Stimulated activated CD4-positive, alpha-beta T cell treated with anti-CD3 and anti-CD28 coated beads, Interleukin-4, amount 100 ng/mL, for 48 hours (primary cell): Measurements from ENCODE around the gene ACSM3.
"Not testable (repeated sequence)": the region's sequence is repeated elsewhere in the genome, so short reads cannot be mapped to it uniquely, and the experiment has no call there.

Experiments used
- DNase-seq, 2 donors: peaks; one replicate each; pipeline ENCODE4 v3.0.0-alpha.2; 2020; ENCODE audit warnings: low read depth in 2 of 2

Gene ACSM3

DNA sequence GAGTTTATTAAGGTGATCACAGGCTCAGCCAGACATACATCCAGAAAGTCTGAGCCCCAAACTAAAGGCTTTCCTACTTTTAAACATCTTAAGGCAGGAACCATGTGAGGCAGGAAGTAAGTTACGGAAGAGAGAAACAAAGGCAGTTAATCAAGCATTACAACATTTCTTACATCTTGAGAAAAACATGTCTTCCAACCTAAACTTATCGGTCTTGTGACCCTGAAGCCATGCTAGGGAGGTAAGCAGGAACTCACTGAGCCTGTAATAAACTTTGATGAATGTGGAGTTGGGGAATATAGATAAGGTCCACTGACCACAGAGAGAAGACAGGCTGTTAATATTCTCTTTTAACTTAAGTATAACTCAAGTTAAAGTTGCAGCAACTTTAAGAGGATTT lies 3.5 kb upstream of the ACSM3 start:
- no peak for DNase-seq

DNA sequence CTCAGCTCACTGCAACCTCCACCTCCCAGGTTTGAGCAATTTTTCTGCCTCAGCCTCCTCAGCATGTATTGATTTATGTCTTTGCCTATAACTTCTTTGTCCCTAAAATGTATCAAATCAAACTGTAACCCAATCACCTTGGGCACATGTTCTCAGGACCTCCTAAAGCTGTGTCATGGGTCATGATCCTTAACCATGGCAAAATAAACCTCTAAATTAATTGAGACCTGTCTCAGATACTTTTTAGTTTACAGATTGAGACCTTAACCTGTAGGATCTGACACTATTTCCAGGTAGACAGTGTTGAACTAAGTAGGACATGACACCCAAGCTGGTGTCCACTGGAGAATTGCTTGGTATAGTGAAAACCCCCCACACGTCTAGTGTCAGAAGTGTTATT lies 2.6 kb upstream of the ACSM3 start:
- no peak for DNase-seq

DNA sequence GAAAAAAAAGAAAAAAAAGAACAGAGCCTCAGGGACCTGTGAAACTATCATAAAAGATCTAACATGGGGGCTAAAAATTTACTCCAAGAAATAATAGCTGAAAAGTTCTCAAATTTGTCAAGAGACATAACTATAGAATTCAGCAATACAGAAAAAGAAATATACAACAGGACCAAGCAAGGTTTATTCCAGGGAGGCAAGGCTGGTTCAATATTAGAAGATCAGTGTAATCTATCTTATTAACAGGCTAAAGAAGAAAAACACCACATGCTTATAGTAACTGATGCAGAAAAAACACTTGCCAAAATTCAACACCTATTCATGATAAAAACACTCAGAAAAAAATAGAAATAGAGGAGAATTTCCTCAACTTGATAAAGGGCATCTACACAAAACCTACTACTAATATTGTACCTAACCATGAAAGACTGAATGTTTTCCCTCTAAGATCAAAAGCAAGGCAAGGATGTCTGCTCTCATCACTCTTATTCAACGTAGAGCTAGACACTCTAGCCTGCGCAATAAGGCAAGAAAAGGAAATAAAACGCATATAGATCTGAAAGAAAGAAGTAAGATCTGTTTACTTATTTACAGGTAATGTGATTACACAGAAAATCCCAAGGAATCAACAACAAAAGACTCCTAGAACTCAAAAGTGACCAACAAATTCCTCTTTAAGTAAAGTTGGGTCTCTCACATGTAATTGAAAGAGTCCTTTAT lies 1.2 kb upstream of the ACSM3 start:
- no peak for DNase-seq

DNA sequence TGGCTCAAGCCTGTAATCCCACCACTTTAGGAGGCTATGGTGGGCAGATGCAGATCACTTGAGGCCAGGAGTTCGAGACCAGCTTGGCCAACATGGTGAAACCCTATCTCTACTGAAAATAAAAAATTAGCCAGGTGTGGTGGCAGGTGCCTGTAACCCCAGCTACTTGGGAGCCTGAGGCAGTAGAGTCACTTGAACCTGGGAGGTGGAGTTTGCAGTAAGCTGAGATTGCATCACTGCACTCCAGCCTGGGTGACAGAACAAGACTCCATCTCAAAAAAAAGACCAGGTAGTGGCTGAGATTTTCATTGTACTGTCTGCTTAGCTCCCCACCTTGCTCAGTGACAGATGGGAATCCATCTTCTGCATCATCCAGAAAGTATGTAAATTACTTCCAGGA lies 634 bp downstream of the ACSM3 start:
- DNase-seq, result not testable (repeated sequence)

DNA sequence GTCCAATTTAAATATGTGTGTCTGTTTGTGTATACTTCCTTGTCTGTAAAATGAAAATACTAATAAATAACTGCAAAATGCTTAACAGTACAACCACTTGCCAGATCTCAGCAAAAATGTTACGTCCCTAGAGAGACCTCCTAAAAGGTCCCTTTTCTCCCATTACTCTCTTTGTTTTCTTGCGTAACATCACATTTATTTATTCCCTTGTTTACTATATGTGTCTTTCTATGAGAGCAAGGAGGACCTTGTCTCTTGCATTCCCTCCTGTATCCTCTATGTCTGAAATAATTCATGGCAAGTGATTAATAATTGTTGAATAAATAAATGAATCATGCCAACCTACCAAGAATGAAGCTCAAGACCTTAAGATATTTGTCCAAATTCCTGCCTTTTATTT lies 1.9 kb downstream of the ACSM3 start:
- DNase-seq, result no peak

DNA sequence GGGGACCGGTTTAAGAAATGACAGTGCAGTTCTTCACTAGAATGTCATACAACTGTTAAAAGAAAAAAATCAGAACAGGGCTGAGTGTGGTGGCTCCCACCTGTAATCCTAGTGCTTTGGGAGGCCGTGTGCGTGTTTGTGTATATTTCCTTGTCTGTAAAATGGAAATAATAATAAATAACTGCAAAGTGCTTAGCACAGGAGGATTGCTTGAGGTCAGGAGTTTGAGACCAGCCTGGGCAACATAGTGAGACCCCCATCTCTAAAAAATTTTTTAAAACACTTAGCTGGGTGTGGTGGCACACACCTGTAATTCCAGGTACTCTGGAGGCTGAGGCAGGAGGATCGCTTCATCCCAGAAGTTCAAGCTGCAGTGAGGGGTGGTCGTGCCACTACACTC lies 2.5 kb downstream of the ACSM3 start:
- no peak for DNase-seq

DNA sequence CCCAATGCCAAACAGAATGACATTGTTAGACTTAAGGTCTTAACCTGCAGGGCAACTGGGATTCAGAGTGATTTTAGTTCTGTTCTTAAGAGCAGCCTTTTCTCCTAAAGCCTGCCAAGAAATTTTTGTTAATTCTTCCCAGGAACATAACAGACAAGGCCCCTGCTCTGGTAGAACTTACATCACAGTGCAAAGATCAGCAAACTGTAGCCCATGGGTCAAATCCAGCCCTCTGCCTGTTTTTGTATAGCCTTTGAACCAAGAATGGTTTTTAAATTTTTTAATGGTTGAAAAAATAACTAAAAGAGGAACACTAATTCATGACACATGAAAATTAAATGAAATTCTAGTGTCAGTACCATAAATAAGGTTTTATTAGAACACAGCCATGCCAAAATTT lies 3.8 kb downstream of the ACSM3 start:
- no peak for DNase-seq

DNA sequence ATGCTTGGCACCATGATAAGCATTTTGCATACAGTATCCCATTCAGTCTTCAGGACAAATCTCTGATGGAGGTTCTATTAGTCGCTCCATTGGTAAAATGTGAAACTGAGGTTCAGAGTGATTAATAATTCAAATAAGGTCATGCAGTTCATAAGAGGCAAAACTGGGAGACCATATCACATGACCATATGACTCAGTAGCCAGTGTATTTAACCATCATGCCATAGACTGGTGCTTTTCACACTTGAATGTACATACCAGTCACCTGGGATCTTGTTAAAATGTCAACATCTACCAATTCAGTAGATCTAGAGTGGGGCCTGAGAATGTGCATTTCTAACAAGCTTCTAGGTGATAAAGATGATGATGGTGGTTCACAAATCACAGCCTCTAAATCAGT lies 4.3 kb downstream of the ACSM3 start:
- DNase-seq, result no peak

DNA sequence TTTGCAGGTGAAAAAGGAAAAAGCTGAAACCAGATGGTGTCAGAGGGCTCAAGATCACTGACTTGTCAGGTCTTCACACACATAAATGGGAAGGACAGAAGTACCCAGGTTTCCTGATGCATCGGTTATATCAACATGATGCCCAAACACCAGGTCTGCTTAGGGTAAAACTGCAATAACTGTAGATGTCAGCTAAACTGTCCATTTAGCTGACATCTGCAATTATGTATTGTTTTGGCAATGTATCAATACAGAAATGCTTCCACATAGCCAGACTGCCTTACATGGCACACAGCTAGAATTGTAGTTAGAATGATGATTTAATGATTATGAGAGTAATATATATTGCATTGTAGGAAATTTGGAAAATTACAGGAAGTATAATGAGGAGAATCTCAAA lies 5.0 kb downstream of the ACSM3 start:
- DNase-seq, result no peak

DNA sequence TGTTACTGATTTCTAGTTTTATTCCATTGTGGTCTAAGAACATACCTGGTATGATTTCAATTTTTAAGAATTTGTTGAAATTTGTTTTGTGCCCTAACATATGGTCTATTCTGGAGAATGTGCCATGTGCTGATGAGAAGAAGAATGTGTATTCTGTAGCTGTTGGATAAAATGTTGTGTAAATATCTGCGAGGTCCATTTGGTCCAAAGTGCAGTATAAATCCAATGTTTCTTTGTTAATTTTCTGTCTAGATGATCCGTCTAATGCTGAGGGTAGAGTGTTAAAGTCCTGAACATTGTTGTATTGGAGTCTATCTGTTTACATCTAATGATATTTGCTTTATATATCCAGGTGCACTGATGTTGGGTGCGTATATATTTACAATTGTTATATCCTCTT lies 9.9 kb downstream of the ACSM3 start:
- no peak for DNase-seq

DNA sequence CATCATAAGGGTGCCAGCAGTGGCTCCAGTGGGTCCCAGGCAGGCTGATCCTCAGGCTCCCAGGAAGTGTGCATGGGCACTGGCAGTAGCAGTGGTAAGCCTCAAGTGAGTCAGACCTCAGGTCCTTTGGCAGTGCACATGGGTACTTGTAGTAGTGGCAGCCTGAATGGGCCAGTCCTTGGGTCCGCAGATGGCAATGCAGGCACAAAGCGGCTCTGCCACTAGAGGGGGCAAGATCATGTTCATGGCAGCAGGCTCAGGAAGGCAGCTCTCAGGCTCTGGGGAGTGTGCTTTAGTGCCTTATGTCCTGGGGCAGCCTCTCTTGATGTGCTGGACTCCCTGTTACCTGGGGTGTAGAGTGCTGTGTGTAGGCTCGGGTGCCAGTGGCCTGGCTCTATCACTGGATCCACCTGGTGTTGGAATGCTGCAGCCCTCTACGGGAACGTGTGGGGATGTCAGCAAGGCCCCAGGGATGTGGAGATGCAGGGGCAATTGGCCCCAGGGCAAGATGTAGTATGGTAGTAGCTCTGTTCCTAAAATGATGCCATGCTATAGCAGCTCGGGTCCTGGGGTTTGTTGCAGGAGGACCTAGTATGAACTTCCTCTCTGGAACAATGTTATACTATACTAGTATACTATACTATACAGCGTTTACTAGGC lies 11.0 kb downstream of the ACSM3 start:
- DNase-seq, result peak; percentile 59 to 60

DNA sequence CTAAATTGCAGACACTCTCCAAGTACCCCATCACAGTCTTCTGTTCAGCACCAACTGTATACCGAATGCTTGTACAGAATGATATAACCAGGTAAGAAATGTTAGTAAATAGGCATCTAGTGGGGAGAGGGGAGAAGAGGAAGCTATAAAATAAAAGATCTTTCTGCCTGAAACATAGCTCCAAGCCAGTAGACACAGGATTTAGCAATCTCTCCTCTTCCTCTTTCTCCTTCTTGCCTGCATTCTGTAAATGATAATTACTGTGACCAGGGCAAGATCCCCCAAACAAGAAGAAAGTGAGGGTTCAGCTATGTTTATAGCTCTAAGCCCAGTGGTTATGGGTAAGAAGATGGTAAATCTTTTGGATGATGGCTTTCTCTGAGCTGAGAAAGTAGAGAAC lies 17.9 kb downstream of the ACSM3 start:
- DNase-seq, result no peak

DNA sequence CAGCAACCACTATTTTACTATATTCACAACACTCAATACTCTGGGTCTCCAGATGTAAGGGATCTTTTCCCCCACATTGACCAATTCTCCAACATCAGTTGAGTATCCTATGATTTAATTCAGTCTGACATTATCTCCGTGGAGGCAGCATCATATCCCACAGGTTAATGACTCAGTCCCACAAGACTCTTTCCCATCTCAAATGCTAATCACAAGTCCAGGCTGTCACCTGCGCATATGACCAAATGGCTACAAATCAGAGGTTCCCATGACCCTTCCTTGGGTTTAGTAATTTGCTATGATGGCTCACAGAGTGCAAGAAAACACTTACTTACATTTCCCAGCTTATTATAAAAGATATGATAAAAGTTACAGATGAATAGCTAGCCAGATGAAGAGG lies 18.7 kb downstream of the ACSM3 start:
- DNase-seq, result no peak

DNA sequence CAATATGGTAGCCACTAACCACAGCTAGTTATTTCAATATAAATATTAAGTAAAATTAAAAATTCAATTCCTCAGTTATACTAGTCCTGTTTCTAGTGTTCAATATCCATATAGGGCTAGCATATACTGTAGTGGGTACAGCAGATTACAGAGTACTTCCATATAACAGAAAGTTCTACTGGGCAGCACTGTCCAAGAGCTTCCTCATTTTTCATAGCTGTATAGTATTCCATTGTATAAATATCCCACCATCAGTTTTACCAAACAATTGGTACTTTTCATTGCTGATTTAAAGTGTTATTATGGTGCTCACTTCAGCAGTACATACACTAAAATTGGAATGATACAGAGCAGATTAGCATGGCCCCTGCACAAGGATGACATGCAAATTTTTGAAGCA lies 20.4 kb downstream of the ACSM3 start:
- no peak for DNase-seq

DNA sequence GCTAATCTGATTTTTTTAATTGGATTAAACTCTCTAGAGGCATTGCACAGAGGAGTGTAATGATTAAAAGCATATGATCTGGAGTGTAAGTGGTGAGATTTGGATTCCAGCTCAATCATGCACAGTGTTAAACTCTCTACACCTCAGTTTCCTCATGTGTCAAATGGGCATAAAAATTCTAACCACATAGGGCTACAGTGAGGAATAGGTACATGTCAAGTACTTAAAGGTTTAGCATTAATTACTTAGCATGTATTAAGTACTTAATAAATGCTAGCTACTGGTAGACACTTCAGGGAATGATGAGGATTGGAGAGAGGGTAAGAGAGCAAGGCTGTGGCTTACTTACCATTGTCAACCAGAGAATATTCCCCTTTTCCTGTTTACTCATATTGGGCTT lies 25.3 kb downstream of the ACSM3 start:
- no peak for DNase-seq

DNA sequence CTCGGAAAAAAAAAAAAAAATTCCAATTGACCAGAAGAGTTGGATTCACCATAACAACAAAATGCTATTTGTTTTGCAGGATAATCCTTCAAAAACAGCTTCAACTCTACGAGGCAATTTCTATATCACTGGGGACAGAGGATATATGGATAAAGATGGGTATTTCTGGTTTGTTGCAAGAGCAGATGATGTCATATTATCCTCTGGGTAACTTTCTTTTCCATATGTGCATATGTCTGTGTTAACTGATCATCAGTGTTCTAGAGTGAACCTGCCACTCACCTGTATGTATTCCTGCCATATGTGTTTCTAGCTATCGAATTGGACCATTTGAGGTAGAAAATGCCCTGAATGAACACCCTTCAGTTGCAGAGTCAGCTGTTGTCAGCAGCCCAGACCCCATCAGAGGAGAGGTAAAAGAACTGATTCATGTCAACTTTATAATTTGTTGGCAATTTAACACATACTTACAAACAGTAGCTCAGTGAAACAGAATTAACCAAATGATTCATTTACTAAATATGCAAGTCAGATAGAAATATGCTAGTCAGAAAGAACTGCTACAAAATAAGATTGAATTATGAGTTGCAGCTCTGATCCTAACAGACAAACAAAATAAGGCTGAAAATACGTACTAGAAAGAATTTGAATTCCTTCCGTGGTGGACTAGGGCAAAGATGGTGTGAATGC lies 28.3 kb downstream of the ACSM3 start:
- no peak for DNase-seq

DNA sequence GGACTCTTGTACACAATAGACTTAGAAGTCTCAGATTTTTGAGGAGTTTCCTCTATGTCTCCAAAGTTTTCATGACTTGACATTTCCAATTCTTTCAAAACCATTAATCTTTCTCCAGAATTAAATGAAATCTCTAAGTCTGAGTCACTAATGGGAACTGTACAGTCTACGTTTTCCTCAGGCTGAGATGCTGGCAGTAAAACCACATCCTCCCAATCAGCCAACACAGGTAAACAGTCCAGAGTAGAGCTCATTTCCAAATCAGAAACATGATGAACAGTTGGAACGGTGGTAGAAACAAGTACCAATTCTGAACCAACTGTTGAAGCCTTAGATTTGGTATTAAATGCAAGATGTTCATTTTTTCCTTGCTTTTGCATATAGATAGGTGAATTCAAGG lies 34.5 kb downstream of the ACSM3 start:
- no peak for DNase-seq

DNA sequence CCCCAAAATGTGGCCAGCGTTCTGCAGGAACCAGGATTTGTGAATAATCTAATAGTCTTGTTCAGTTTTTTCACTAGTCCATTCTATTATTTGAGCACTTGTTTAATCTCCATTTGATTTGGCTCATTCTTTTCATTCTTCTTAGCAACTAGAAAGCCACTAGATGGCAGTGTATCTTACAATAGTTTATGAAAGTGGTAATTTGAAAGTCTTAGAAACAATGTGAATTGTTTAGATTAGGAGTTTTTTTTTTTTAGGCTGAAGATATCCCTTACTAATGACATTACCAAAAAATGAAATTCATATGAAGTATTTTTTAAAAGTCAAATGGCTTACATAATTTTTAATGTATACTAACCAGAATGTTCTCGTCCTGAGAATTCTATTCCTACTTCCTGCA lies 35.8 kb downstream of the ACSM3 start:
- DNase-seq, result no peak

DNA sequence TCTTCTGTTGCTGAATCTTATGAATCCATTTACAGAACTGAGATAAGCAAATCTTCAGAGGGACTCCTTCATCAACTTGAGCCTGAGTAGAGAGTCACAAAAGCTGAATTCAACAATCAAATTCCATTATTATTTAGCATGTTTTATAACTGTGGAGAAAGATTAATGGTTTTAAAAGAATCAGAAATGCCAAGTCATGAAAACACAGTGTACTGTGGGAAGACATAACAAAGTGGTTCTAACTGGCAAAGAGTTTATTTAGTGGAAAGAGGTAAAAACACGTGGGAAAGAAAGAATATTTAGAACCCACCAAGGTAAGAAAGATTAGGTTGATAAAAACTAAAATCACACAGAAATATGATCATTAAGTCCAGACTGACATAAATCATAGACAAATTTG lies 37.5 kb downstream of the ACSM3 start:
- no peak for DNase-seq

DNA sequence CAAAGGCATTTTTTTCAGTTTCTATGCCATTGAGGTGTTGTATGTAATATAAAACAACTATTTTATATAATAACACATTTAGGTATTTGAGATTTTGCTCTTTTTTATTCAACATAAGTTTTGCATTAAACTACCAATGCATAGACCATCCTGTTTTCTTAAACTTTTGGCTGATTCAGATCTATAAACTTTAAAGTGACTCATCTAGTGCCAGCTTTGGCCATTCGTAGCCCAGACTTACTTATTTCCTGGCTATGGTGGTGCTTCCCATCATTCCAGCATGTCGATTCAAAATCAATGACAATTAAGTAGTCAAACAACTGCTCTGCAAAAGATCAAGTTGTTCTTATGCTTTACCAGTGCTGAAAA lies 39.4 kb downstream of the ACSM3 start:
- DNase-seq, result no peak

DNA sequence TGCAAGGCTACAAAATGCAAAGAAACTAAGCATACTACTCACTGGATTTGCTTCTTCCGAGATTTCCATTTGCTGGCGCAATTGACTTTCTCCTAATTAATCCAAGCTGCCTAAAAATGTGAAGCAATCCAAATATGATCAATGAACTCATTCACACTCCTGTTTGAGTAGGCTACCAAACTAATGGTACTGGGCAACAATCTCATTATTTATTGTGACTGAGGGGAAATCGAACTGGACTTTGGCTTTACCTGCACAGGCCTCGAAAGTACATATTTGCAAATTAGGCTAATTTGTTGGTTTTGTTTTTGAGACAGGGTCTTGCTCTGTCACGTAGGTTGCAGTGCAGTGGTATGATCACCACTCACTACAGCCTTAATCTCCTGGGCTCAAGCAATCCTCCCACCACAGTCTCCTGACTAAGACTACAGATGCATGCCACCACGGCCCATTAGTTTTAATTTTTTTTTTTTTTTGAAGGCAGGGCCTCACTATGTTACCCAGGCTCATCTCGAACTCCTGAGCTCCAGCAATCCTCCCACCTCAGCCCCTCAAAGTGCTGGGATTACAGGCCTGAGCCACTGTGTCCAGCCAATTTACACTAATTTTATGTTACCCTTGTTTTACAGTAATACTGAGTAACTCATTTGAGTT lies 39.9 kb downstream of the ACSM3 start:
- no peak for DNase-seq

DNA sequence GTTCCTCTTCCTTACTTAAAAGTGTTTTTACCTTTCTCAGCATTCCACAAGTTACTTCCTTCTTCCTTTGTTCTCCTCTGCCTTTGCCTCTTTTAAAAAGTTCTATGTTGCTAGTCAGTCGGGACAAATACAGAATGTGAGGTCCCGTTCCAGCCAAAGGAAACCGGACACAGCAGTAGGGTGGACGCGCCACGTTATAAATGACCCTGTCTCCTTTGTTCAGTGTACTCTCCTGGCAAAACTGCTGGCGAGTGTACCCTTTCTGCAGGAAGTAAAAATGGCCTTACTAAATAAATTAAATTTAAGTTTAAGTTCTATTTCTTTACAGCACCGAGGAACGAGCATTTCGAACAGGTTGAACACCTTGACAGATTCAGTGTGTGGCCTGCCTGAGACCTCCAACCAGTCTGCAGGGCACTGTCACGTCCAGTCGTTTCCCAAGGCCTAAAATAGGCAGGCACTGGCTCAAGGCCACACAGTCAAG lies 41.9 kb downstream of the ACSM3 start:
- not testable (repeated sequence) for DNase-seq
